IMR-90 (cell line): ENCODE data around the gene COQ8A. TPM values are rescaled to one million over a fixed set of nuclear protein-coding genes. Genes with fewer than 3 reads are reported as not detected.

Source experiments
- ATAC-seq: fragments of 200-7000 bp; cut with Tn5 transposase; 2 replicates; pipeline ENCODE4 v1.9.1; 2020; ENCODE audit warnings: low read depth, mild to moderate bottlenecking, moderate library complexity
- BruUV-seq: library from RNA; stranded (reverse); fragments of 400-500 nt; replicated peaks from 2 replicates; lab custom pipeline; 2021; lab: Mats Ljungman, UMichigan
- CTCF ChIA-PET: fragments of 300-600 bp; formaldehyde crosslinking; extraction: SDS; loops from one replicate; lab custom pipeline; 2021; ENCODE audit warnings: antibody characterized with exemption; lab: Yijun Ruan, JAX
- POLR2A ChIA-PET: fragments of 300-600 bp; sonication (Branson Sonifier 250); formaldehyde crosslinking; loops from one replicate; lab custom pipeline; 2022; ENCODE audit warnings: antibody characterized with exemption; ENCODE audit not compliant: unreplicated experiment; lab: Charles Lee
- DNase-seq: peaks from one replicate; pipeline ENCODE4 v3.0.0; 2013
- H2AFZ ChIP-seq: replicated peaks from 2 replicates; pipeline ENCODE3; 2013; ENCODE audit warnings: low read length, mild to moderate bottlenecking; ENCODE audit not compliant: poor library complexity
- H2AK5ac ChIP-seq: 2 replicates; pipeline ENCODE4 v1.6.1; 2013; ENCODE audit warnings: low read depth, low read length, inconsistent platforms
- H2AK9ac ChIP-seq: replicated peaks from 2 replicates; pipeline ENCODE3; 2013; ENCODE audit warnings: mild to moderate bottlenecking, low read depth, low read length, moderate library complexity; ENCODE audit not compliant: poor library complexity
- H2BK120ac ChIP-seq: 2 replicates; pipeline ENCODE4 v1.6.1; 2013; ENCODE audit warnings: low read depth, low read length, inconsistent platforms
- H2BK15ac ChIP-seq: 3 replicates; pipeline ENCODE4 v1.6.1; 2013; ENCODE audit warnings: low read depth, low read length, inconsistent platforms
- H2BK20ac ChIP-seq: 2 replicates; pipeline ENCODE4 v1.6.1; 2013; ENCODE audit warnings: low read depth, mild to moderate bottlenecking, inconsistent platforms, low read length, moderate library complexity
- H2BK5ac ChIP-seq: 2 replicates; pipeline ENCODE4 v1.6.1; 2013; ENCODE audit warnings: mild to moderate bottlenecking, low read depth, low read length, inconsistent platforms; ENCODE audit not compliant: poor library complexity, severe bottlenecking
- H3K14ac ChIP-seq: replicated peaks from 2 replicates; pipeline ENCODE4 v1.6.1; 2013; ENCODE audit warnings: low read depth, low read length, inconsistent platforms
- H3K18ac ChIP-seq: 2 replicates; pipeline ENCODE4 v1.6.1; 2013; ENCODE audit warnings: low read depth, low read length, control low read depth
- H3K23ac ChIP-seq: 2 replicates; pipeline ENCODE4 v1.6.1; 2013; ENCODE audit warnings: low read depth, low read length, inconsistent platforms
- H3K27ac ChIP-seq: 2 replicates; pipeline ENCODE4 v1.5.1; 2013; ENCODE audit warnings: mild to moderate bottlenecking, control low read depth, low read length; ENCODE audit not compliant: insufficient read depth
- H3K27me3 ChIP-seq: 2 replicates; pipeline ENCODE4 v1.6.1; 2013; ENCODE audit warnings: low read length; ENCODE audit not compliant: control insufficient read depth, insufficient read depth
- H3K36me3 ChIP-seq: 2 replicates; pipeline ENCODE4 v1.6.1; 2013; ENCODE audit warnings: low read length, mixed read lengths; ENCODE audit not compliant: control insufficient read depth, insufficient read depth
- H3K4ac ChIP-seq: 2 replicates; pipeline ENCODE4 v1.6.1; 2013; ENCODE audit warnings: low read depth, low read length, inconsistent platforms
- H3K4me1 ChIP-seq: 2 replicates; pipeline ENCODE4 v1.6.1; 2013; ENCODE audit warnings: low read length, mixed read lengths; ENCODE audit not compliant: control insufficient read depth, insufficient read depth
- H3K4me2 ChIP-seq: 2 replicates; pipeline ENCODE4 v1.6.1; 2013; ENCODE audit warnings: low read depth, mild to moderate bottlenecking, control low read depth, low read length, moderate library complexity
- H3K4me3 ChIP-seq: 2 replicates; pipeline ENCODE4 v1.5.1; 2013; ENCODE audit warnings: low read depth, mild to moderate bottlenecking, control low read depth, low read length, moderate library complexity; ENCODE audit not compliant: insufficient read depth
- H3K56ac ChIP-seq: 2 replicates; pipeline ENCODE4 v1.6.1; 2013; ENCODE audit warnings: low read length, inconsistent platforms; ENCODE audit not compliant: insufficient read depth; ENCODE audit errors: extremely low read depth
- H3K79me1 ChIP-seq, 2 experiments: 2 replicates each; pipeline ENCODE4 v1.6.1; 2013; ENCODE audit warnings: low read length in 2 of 2, inconsistent platforms in 1 of 2, low read depth in 1 of 2
- H3K9ac ChIP-seq: 2 replicates; pipeline ENCODE4 v1.6.1; 2013; ENCODE audit warnings: low read depth, low read length, control low read depth
- H3K9me1 ChIP-seq: 2 replicates; pipeline ENCODE4 v1.6.1; 2013; ENCODE audit warnings: low read length, inconsistent platforms; ENCODE audit not compliant: insufficient read depth
- H3K9me3 ChIP-seq: 2 replicates; pipeline ENCODE4 v1.6.1; 2013; ENCODE audit warnings: low read length; ENCODE audit not compliant: control insufficient read depth, insufficient read depth
- H4K20me1 ChIP-seq: 2 replicates; pipeline ENCODE4 v1.6.1; 2013; ENCODE audit warnings: low read length, inconsistent platforms; ENCODE audit not compliant: insufficient read depth
- H4K5ac ChIP-seq: 2 replicates; pipeline ENCODE4 v1.6.1; 2013; ENCODE audit warnings: mild to moderate bottlenecking, low read depth, low read length, control low read depth
- H4K8ac ChIP-seq, 2 experiments: 2 replicates each; pipeline ENCODE4 v1.6.1; 2013; ENCODE audit warnings: low read depth in 2 of 2, low read length in 2 of 2, control low read depth in 1 of 2, inconsistent platforms in 1 of 2
- H4K91ac ChIP-seq: 2 replicates; pipeline ENCODE4 v1.6.1; 2013; ENCODE audit warnings: low read depth, low read length, inconsistent platforms; ENCODE audit not compliant: insufficient read depth
- BHLHE40 ChIP-seq: fragments of 150-350 bp; IDR thresholded peaks from 2 replicates; pipeline ENCODE4 v1.6.1; 2016; ENCODE audit warnings: mild to moderate bottlenecking, low read depth, low read length
- CEBPB ChIP-seq: IDR thresholded peaks from 2 replicates; pipeline ENCODE4 v1.6.1; 2012; ENCODE audit warnings: low read depth, low read length, improper control_type of control experiment
- CHD1 ChIP-seq: IDR thresholded peaks from 2 replicates; pipeline ENCODE4 v1.6.1; 2012; ENCODE audit warnings: low read depth, low read length, improper control_type of control experiment
- FOS ChIP-seq: fragments of 150-350 bp; IDR thresholded peaks from 2 replicates; pipeline ENCODE4 v1.6.1; 2016; ENCODE audit warnings: low read depth, low read length
- MAFK ChIP-seq: IDR thresholded peaks from 2 replicates; pipeline ENCODE4 v1.6.1; 2012; ENCODE audit warnings: low read depth, low read length, improper control_type of control experiment
- MAZ ChIP-seq: IDR thresholded peaks from 2 replicates; pipeline ENCODE4 v1.6.1; 2012; ENCODE audit warnings: low read depth, mild to moderate bottlenecking, low read length, improper control_type of control experiment, moderate library complexity, borderline replicate concordance
- MXI1 ChIP-seq: IDR thresholded peaks from 2 replicates; pipeline ENCODE4 v1.6.1; 2012; ENCODE audit warnings: low read depth, mild to moderate bottlenecking, low read length, moderate library complexity, borderline replicate concordance
- NFE2L2 ChIP-seq: fragments of 150-350 bp; IDR thresholded peaks from 2 replicates; pipeline ENCODE4 v1.6.1; 2016; ENCODE audit warnings: low read depth, mild to moderate bottlenecking, low read length
- POLR2A ChIP-seq: IDR thresholded peaks from 2 replicates; pipeline ENCODE4 v1.6.1; 2012; ENCODE audit warnings: mild to moderate bottlenecking, low read depth, low read length
- RAD21 ChIP-seq: IDR thresholded peaks from 2 replicates; pipeline ENCODE4 v1.6.1; 2012; ENCODE audit warnings: low read length, improper control_type of control experiment
- RCOR1 ChIP-seq: IDR thresholded peaks from 2 replicates; pipeline ENCODE4 v1.6.1; 2012; ENCODE audit warnings: mild to moderate bottlenecking, low read length, improper control_type of control experiment; ENCODE audit not compliant: insufficient replicate concordance
- SMC3 ChIP-seq: fragments of 150-350 bp; IDR thresholded peaks from 2 replicates; pipeline ENCODE4 v1.6.1; 2016; ENCODE audit warnings: low read depth, mild to moderate bottlenecking, antibody characterized with exemption, low read length, moderate library complexity
- WGBS, 2 experiments: methylation state at CpG; one replicate each; pipeline versions ENCODE4 v1.1.5 to v1.1.7; 2013; ENCODE audit warnings: missing lambda C conversion rate in 2 of 2; ENCODE audit not compliant: insufficient read length in 1 of 2; ENCODE audit errors: extremely low coverage in 2 of 2; 5-methylcytosine and 5-hydroxymethylcytosine counted together
- dilution Hi-C: fragments of 300-500 bp; cut with HindIII; formaldehyde crosslinking; loops from one replicate; pipeline ENCODE4 v1.14.3; 2018; ENCODE audit warnings: low sequenced_read_pairs; ENCODE audit not compliant: unreplicated experiment
- in situ Hi-C: fragments of 300-500 bp; cut with MboI; formaldehyde crosslinking; loops from 3 replicates; pipeline ENCODE4 v1.14.3; 2019; ENCODE audit warnings: low sequenced_read_pairs, inconsistent platforms, mixed read lengths
- intact Hi-C: fragments of 100-400 bp; cut with micrococcal nuclease; formaldehyde crosslinking; loops from 2 replicates; pipeline ENCODE4 v1.10.0; 2022
- polyA plus RNA-seq, 3 experiments: library from polyadenylated mRNA; depleted of rRNA; stranded (reverse); fragments of >200 nt; gene quantifications; 2 replicates each; pipeline ENCODE4 v1.2.3, GENCODE V29; 2012; ENCODE audit warnings: low replicate concordance in 1 of 3
- total RNA-seq: library from RNA; depleted of rRNA; stranded (reverse); fragments of >200 nt; gene quantifications from 2 replicates; pipeline ENCODE4 v1.2.3, GENCODE V29; 2012
- TF ChIP-seq, protein P1 (sequence below): fragments of 150-350 bp; IDR thresholded peaks from 2 replicates; pipeline ENCODE4 v1.6.1; 2017; ENCODE audit warnings: mild to moderate bottlenecking, antibody characterized with exemption, low read length, low read depth
- TF ChIP-seq, protein P2 (sequence below): conservative IDR thresholded peaks from 2 replicates; pipeline ENCODE4 v1.5.1; 2012; ENCODE audit warnings: mild to moderate bottlenecking, low read depth, low read length, improper control_type of control experiment
- TF ChIP-seq, protein P3 (sequence below): fragments of 150-350 bp; IDR thresholded peaks from 2 replicates; pipeline ENCODE4 v1.6.1; 2016; ENCODE audit warnings: low read depth, mild to moderate bottlenecking, low read length, moderate library complexity, borderline replicate concordance

Gene COQ8A
- total and polyA plus RNA-seq, 2 of the 4 experiments (the other 2 are of a cell fraction): 3.8 to 6.1 TPM

DNA sequence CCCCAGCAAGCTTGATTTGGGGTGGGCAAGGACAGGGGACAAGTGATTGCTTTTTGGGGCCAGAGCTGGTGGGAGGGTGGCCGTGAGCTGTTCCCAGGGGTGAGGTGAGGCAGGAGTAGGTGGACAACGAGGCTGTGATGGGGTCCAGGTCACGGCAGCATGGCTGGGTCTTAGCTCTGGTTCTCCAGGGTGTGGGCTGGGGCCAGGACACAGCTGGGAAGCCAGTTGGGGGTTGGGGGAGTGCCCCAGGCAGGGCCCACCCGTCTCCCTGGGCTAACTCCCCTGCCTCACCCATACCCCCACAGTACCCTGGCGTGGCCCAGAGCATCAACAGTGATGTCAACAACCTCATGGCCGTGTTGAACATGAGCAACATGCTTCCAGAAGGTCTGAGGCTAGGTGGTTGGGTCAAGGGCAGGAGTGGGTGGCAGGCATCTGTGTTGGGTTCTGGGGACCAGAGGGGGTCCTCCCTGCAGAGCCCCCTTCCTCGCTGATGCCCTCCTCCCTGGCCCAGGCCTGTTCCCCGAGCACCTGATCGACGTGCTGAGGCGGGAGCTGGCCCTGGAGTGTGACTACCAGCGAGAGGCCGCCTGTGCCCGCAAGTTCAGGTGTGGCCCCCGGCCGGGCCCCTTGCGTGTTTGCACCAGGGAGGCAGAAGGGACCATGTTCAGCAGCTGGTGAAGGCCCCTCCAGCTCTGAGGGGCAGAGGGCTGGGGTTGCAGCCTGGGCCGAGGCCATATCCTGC lies 43.3 kb downstream of the COQ8A start:
- DNase-seq (no peak), ATAC-seq (no peak)
- Histone ChIP-seq H3K9me3 (no peaks in the 10 kb centered on the region), H2AK9ac (no peak overlapping the region), H3K27ac (no peak overlapping the region), H3K9ac (no peak overlapping the region), H4K91ac (no peak overlapping the region), H3K4me2 (no peak overlapping the region), H2AK5ac (no peak overlapping the region; the same call in 1 of the 2 replicates), H2BK20ac (no peak overlapping the region), H3K9me1 (no peaks in the 10 kb centered on the region), H2BK15ac (no peak overlapping the region), H3K23ac (no peak overlapping the region), H2AFZ (no peak overlapping the region), H3K79me1 (no peaks in the 10 kb centered on the region), H2BK5ac (no peak overlapping the region), H3K18ac (no peak overlapping the region), H3K14ac (no peak overlapping the region), H3K4me3 (no peak overlapping the region), H3K36me3 (peaks cover 9% of the 10 kb centered on the region; the same call in 1 of the 2 replicates), H4K8ac (no peak overlapping the region), H4K20me1 (no peaks in the 10 kb centered on the region), H3K4me1 (no peaks in the 10 kb centered on the region), H2BK120ac (no peak overlapping the region), H3K27me3 (no peaks in the 10 kb centered on the region), H3K4ac (no peak overlapping the region), H4K5ac (no peak overlapping the region), H3K56ac (no peak overlapping the region)
- CTCF ChIA-PET: no interaction called here
- in situ Hi-C loops: no loop called here
- no TSS peak for BruUV-seq
- POLR2A ChIA-PET: no interaction called here
- intact Hi-C loops: loop anchor here (10.0 kb wide), 1 partner anchor 439 kb away; the partner anchor contains the start of gene STUM
- WGBS, 2 experiments: 89% methylated on average over 5 of the region's 18 CpGs; no CpG with 5 or more reads in 1 of the 2 experiments
- dilution Hi-C loops: no loop called here
- no peak for TF ChIP-seq MXI1
- TF ChIP-seq RAD21: no peak
- TF ChIP-seq CHD1: no peak
- TF ChIP-seq SMC3: no peak
- no peak for TF ChIP-seq POLR2A
- no peak for TF ChIP-seq MAFK
- TF ChIP-seq, protein P1, sequence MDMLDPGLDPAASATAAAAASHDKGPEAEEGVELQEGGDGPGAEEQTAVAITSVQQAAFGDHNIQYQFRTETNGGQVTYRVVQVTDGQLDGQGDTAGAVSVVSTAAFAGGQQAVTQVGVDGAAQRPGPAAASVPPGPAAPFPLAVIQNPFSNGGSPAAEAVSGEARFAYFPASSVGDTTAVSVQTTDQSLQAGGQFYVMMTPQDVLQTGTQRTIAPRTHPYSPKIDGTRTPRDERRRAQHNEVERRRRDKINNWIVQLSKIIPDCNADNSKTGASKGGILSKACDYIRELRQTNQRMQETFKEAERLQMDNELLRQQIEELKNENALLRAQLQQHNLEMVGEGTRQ: no peak
- no peak for TF ChIP-seq CEBPB
- no peak for TF ChIP-seq FOS
- no peak for TF ChIP-seq MAZ
- no peak for TF ChIP-seq BHLHE40
- TF ChIP-seq, protein P2, sequence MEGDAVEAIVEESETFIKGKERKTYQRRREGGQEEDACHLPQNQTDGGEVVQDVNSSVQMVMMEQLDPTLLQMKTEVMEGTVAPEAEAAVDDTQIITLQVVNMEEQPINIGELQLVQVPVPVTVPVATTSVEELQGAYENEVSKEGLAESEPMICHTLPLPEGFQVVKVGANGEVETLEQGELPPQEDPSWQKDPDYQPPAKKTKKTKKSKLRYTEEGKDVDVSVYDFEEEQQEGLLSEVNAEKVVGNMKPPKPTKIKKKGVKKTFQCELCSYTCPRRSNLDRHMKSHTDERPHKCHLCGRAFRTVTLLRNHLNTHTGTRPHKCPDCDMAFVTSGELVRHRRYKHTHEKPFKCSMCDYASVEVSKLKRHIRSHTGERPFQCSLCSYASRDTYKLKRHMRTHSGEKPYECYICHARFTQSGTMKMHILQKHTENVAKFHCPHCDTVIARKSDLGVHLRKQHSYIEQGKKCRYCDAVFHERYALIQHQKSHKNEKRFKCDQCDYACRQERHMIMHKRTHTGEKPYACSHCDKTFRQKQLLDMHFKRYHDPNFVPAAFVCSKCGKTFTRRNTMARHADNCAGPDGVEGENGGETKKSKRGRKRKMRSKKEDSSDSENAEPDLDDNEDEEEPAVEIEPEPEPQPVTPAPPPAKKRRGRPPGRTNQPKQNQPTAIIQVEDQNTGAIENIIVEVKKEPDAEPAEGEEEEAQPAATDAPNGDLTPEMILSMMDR: no peak
- no peak for TF ChIP-seq NFE2L2
- TF ChIP-seq, protein P3, sequence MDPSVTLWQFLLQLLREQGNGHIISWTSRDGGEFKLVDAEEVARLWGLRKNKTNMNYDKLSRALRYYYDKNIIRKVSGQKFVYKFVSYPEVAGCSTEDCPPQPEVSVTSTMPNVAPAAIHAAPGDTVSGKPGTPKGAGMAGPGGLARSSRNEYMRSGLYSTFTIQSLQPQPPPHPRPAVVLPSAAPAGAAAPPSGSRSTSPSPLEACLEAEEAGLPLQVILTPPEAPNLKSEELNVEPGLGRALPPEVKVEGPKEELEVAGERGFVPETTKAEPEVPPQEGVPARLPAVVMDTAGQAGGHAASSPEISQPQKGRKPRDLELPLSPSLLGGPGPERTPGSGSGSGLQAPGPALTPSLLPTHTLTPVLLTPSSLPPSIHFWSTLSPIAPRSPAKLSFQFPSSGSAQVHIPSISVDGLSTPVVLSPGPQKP: no peak
- TF ChIP-seq RCOR1: no peak
